ENCODE results near the gene RBM11.
A peak's percentile ranks its signal among the peaks of the same experiment; 100 is the strongest.
"Not testable (repeated sequence)": the region's sequence is repeated elsewhere in the genome, so short reads cannot be mapped to it uniquely, and the experiment has no call there.

RBM11 gene, protein sequence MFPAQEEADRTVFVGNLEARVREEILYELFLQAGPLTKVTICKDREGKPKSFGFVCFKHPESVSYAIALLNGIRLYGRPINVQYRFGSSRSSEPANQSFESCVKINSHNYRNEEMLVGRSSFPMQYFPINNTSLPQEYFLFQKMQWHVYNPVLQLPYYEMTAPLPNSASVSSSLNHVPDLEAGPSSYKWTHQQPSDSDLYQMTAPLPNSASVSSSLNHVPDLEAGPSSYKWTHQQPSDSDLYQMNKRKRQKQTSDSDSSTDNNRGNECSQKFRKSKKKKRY

DNA sequence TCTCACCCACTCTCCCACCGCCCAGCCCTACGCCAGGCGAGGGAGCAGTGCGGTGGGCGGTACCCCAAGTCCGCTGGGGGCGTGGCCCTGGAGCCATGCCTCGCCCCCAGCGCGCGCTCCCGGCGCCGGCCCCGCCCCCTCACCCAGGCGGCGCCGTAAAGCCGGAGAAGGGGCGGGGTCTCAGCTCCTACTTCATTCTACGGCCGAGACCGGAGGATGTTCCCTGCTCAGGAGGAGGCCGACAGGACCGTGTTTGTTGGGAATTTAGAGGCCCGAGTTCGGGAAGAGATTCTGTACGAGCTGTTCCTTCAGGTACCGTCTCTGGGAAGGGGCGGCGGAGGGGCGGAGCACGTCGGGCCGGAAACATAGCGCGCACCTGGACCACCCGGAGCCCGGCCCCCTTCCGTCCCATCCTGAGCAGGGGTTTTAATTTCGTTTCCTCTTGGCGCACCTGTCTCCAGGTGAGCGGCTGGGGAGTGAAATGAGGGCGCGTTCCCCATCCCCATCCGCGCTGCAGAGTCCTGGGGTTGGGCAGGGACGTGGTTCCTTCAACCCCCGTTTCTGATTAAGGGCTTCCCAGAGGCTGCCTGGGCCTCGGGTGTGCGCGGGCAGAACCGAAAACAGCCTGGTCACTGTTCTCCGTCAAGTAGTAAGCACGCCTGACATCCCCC is at the start of gene RBM11:
Gene RBM11 (plus strand): TSS at position 187 of the 671 bp plus-strand sequence. CDS start 30 bp downstream, at position 217.
- peak; percentile 48 to 63 for DNase-seq (ENCODE audit: low read depth in 2 of 2)

DNA sequence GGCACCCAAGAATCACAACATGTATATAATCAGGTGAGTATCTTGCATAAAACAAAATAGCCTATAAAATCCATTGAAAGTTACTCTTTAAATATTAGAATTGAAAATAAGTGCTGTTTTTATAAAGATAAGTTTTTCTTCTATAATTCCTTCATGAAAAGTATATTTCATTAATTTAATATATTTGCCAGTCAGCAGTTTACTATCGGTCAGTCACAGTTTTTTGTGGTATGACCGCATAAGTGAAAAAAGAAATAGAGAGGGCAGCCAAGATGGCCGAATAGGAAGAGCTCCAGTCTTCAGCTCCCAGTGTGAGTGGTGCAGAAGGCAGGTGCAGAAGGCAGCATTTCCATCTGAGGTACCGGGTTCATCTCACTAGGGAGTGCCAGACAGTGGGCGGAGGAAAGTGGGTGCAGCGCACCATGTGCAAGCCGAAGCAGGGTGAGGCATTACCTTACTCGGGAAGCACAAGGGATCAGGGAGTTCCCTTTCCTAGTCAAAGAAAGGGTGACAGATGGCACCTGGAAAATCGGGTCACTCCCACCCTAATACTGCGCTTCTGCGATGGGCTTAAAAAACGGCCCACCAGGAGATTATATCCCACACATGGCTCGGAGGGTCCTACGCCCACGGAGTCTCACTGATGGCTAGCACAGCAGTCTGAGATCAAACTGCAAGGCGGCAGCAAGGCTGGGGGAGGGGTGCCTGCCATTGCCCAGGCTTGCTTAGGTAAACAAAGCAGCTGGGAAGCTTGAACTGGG is 49.3 kb upstream of the RBM11 start:
- DNase-seq (ENCODE audit: low read depth in 2 of 2), result not testable (repeated sequence)

DNA sequence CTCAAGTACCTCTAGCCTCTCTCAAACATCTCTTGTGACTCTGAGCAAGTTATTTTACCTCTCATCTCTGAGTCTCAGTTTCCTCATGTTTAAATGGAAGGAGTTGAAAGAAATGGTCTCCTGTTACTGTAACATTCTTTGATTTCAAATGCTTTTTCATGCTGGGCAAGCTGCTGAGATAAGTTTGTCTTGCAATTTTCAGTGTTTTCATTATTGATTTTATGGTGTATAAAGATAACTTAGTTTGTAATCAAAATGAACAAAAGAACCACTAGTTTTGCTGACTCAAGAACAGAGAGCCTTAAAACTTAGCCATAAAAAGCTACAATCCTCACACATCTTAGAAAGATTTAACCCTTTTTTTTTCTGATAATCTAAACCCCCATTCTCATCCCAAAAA is 9.7 kb upstream of the RBM11 start:
- no peak for DNase-seq (ENCODE audit: low read depth in 2 of 2)

DNA sequence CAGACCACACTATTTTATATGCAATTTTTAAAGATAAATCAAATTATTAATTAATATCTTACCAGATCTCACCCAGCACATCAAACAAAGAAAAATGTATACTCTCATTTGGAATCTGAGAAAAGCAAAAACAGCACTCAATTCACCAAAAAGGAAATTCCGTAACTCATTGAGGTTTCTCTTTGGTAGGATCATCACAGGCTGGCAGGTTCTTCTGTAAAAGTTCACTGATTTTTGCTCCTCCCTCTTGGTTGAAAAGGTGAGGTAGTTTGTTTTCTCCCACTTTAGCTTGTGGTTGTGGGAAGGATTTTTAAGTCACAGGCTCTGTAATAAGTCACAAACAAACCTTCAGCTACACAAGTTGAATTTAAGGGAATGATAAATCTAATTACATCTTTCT is 5.2 kb upstream of the RBM11 start, which contains the start of gene LIPI:
Gene LIPI (minus strand): TSS at position 218 of the 400 bp plus-strand sequence. CDS start 110 bp downstream, at position 108.
- no peak for DNase-seq (ENCODE audit: low read depth in 2 of 2)

DNA sequence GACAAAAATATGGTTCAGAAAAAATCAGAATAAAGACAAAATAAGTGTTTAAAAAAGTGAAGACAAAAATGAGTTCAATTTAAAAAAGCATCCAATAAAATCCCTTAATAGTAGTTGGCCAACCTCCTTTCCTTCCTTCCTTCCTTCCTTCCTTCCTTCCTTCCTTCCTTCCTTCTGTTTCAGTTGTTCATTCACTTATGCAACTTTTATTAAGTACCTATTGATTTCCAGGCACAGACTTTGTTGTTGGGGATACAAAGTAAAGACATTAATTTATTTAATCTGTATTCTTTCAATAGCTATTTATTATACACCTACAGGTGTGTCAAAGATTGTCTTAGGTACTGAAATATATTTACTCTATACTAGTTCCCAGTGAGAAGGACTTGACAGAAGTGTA is 2.8 kb upstream of the RBM11 start:
- DNase-seq (ENCODE audit: low read depth in 2 of 2), result no peak

DNA sequence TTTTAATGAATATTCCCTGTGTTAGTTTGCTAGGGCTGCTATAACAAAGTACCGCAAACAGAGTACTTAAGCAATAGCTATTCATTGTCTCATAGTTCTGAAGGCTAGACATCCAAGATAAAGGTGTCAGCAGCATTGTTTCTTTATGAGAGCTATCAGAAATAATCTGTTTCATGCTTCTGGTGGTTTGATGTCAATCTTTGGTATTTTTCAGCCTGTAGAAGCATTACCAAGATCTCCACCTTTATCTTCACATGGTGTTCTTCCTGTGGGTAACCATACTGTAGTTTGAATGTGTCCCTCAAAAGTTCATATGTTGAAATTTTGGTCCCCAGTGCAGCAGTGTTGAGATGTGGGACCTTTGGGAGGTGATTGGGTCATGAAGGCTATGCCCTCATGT is 7.4 kb downstream of the RBM11 start:
- no peak for DNase-seq (ENCODE audit: low read depth in 2 of 2)

DNA sequence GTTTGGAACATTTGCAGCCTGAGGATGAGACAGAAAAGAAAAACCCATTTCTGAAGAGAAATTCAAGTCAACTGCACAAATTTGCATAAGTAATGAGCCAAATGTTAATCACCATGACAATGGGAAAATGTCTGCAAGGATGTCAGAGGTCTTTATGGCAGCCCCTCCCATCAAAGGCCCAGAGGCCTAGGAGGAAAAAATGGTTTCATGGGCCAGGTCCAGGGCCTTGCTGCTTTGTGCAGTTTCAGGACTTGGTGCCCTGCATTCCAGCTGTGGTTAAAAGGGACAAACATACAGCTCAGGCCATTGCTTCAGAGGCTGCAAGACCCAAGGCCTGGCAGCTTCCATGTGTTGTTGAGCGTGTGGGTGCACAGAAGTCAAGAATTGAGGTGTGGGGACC is 13.4 kb downstream of the RBM11 start:
- DNase-seq (ENCODE audit: low read depth in 2 of 2), result no peak

DNA sequence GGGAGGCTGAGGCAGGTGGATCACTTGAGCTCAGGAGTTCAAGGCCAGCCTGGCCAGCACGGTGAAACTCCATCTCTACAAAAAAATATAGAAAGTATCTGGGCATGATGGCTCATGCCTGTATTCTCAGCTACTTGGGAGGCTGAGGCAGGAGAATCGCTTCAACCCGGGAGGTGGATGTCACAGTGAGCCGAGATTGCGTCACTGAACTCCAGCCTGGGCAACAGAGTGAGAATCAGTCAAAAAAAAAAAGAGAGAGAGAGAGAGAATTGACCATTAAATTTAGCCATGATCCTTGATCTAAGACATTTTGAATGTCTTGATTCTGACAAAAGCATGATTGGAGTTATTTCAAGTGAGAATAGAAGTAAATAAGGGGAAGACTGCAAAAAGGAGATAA is 19.1 kb downstream of the RBM11 start:
- DNase-seq (ENCODE audit: low read depth in 2 of 2), result no peak

DNA sequence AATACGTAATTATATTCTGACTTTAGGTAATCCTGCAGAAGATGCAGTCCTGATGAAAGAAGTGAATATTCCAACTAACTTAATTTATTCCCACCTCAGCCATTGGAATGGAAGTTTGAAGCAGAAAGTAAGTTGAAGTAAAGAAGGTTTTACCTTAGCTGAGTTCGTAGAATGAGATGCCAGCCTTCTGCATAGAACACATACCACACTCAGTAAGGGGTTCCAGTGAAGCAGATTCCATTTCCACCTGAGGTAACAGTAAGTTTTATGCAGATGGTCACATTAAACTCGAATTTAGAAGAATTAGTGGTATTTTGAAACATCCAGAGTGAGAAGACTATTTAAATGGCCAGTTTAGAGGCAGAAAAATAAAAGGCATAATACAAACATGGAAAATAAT is 20.2 kb downstream of the RBM11 start:
- no peak for DNase-seq (ENCODE audit: low read depth in 2 of 2)

DNA sequence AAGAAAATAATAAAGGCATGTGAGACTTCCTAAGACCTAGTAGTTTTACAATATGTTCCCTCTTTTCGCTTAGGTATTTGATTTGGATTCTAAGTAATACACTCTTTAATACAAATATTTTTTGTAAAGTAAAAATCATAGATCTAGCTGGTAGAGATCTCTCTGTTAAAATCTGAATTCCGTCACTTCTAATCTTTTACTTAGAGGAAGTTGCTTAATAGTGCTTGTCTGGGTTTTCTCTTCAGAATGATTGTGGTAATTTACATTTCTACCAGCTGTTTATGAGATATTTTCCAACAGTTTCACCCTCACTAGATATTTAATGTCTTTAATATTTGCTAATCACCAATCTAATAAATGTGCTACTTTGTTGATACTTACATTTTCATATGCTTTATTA is 23.3 kb downstream of the RBM11 start:
- no peak for DNase-seq (ENCODE audit: low read depth in 2 of 2)

DNA sequence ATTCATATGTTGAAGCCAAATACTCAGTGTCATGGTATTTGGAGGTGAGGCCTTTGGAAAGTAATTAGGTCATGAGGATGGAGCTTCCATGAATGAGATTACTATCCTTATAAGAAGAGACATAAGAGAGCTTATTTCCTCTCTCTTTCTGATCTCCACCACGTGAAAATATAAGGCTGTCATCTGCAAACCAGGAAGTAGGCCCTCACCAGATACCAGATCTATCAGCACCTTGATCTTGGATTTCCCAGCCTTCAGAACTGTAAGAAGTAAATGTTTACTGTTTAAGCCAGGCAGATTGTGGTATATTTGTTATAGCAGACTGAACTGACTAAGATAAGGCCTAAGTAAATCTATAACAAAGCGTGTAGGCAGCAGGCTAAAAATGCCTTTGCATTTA is 25.3 kb downstream of the RBM11 start:
- no peak for DNase-seq (ENCODE audit: low read depth in 2 of 2)

DNA sequence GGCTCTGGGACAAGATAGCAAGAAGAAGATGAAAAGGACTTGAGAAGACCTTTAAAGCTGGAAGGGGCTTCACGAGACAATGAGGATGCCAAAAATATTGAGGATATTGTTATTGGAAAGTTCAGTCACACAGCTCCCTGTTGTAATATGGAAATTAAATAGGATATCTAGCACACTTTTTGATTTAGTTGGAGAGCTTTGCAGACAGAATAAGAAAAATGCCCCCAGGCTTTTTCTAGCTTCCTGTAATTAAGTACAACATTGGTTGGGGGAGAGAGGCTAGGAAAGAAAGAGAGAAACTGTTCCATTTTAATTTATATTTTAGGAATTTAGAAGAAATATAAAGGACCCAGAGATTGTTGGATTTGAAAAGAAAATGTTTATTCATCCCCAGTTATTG is 27.5 kb downstream of the RBM11 start:
- DNase-seq (ENCODE audit: low read depth in 2 of 2), result no peak

DNA sequence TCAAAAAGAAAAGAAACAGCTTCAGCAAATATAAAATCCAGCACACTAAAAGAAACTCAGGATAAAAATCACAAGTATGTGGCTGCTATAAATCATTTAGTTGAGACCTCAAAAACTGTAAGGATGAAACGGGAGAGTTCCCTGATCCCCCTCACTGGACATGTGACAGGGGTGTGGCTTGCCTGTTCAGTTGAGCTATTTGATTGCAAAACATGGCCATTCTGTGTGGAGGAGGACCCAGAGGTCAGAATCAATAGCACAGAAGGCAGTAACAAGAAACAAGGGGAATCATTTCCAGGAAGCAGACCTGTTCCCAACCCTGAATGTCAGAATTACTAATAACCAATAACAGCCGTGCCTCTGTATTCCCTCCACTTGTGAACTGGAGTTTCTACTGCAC is 27.9 kb downstream of the RBM11 start:
- DNase-seq (ENCODE audit: low read depth in 2 of 2), result no peak

DNA sequence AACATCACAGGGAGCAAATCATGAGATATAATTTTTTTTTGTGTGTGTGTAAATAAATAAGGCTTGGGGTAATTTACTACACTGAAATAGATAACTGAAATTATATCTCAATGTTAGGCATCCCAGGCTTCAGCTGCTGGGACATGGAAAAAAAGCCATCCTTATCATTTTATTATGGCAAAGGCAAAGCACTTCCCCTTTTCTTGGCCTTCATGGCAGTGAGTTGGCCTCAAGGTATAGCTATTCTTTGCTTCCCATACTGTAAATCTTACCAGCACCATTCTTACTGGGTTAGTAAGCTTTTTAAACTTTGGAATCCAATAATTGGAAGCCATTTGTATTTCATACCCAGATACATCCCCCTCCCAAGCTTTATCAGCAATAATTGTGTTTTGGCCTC is 29.0 kb downstream of the RBM11 start:
- no peak for DNase-seq (ENCODE audit: low read depth in 2 of 2)

DNA sequence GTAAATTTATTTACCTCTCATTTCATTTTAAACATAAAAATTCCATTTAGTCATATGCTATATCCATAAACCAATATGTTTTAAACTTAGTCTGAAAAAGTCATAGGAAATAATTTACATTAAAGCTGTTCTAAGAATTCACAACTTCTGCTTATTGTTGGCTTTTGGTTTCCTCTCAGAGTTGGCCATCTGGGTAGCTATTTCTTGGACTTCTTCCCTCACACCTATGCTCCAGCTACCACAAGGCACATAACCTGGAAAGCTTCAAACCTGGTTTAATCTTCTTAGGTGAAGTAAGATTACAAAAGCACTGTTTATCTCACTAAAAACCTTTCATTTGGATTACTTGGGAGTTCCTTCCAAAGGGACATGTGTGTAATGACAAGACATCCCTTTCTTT is 29.8 kb downstream of the RBM11 start:
- DNase-seq (ENCODE audit: low read depth in 2 of 2), result no peak

DNA sequence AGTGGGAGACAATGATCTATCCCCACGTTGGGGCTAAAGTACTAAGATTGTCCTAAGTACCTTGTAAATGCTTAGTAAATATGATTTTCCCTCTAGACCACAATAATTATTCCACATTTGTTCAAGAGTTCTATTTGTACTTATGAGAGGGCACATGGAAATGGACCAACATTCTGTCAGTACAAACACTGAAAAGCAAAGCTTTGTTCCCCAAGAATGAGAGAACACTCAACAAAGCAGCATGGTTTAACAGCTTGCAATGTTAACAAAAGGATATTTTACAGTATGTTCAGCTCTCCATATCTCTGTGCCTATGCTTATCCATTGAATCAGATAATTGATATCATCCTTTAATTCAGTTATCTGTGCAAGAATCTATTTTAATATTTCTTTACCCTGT is 35.4 kb downstream of the RBM11 start:
- DNase-seq (ENCODE audit: low read depth in 2 of 2), result no peak

DNA sequence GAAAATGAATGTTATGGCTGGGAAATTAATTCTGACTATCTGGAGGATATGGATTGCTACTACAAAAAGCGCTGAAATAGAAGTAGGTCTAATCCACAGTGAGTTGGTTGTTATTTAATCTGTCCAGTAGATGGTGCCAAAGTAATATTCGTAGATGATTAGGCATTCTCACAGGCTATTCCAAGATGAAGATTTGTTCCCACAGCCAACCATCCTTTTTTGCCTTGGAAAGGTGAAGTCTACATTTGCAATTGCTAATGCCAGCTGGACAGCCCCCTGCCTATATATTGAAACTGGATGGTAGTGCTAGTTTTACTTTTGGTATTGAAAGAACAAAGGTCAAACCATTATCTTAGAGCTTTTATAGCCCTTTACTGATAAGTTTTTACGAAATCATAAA is 43.8 kb downstream of the RBM11 start:
- no peak for DNase-seq (ENCODE audit: low read depth in 2 of 2)

DNA sequence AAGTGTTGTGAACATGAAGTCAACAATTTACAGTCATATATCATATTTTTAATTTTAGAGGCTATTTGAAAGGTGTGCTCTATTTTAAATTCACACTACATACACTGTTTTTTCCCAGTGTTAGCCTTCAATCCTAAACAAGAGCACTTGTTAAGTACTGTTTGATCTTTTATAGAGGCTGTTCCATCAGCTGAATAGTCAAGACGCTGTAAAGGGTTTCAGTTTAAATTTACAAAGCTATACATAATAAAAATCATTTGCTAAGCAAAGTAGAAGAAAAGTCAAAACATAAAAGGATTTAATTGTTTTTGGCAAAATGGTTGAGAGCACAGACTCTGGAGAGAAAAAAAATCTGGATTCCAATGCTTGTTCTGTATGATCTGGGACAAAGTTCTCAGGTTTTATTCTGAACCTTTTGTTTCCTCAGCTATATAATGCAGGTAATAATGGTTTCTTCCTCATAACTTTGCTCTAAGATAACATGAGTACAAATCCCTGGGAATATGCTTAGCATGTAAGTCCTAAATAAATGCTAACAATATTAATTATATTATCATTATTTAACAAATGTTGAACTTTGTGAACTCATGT is 44.3 kb downstream of the RBM11 start:
- no peak for DNase-seq (ENCODE audit: low read depth in 2 of 2)

DNA sequence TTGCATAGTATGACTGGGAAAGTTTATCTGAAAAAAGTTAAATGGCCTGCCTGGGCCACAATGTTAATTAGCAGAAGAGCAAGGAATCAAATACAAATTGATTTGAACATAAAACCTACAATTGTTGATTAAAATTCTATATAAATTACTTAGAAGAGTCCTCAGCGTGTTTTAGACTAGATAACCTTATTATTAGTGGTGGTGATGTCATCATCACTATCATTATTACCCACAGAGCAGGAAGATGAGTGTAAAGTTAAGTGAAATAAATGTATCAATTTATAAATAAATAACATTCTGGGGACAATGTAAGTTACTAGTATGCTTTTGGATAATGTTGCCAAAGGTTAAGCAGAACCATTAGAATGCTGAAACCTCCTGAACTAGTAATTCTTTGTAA is 46.1 kb downstream of the RBM11 start:
- DNase-seq (ENCODE audit: low read depth in 2 of 2), result no peak

DNA sequence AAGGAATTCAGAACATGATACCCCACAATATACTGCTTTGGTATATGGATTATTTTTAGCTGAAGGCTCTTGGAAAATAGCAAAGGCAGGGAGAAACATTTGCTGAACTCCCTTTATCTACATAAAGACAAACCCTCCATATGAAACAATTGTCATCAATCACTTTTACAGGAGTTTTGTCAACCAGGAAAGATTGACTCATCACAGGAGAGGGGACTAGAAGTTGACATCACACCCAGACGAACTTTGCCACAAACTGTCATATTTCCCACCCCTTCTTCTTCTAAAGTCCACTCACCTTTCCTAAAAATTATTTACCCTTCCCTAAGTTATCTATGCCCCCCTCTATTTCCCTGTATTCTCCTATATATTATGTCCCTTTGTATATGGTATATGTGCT is 47.9 kb downstream of the RBM11 start:
- DNase-seq (ENCODE audit: low read depth in 2 of 2), result no peak

DNA sequence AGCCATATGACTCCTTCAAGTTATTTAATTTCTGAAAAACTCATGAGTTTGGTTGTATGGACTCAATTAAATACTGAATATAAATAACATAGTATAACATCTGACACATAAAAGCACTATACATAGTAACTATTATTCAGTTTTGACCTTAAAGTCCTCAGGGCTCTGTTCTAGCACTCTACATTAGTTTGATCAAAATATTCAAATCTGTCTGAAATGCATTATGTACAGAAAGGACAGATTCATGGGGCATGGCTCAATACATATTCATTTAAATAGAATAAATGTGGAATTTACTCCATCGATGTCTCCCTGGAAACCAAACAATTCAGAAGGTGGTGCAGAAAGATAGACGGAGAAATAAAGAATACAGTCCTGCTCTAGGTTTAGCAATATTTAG is 49.1 kb downstream of the RBM11 start:
- no peak for DNase-seq (ENCODE audit: low read depth in 2 of 2)

DNA sequence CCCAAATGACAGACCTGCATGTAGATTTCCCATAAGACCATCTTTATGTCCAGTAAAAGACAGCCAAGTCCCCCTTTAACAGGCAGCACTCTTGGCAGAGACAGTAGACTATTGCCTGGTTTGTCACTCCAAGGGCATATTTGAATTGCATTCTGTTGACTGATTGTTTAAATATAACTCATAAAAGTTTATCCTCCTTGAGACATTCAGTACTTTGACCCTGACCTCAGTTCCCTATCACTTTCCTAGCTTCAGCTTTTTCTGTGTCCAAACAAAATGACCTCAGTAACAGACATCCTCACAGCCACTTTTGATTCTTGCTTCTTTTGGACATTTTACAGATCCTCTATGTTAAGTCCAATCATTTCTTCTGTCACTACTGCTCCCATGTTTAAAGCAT is 51.1 kb downstream of the RBM11 start:
- DNase-seq (ENCODE audit: low read depth in 2 of 2), result no peak

DNA sequence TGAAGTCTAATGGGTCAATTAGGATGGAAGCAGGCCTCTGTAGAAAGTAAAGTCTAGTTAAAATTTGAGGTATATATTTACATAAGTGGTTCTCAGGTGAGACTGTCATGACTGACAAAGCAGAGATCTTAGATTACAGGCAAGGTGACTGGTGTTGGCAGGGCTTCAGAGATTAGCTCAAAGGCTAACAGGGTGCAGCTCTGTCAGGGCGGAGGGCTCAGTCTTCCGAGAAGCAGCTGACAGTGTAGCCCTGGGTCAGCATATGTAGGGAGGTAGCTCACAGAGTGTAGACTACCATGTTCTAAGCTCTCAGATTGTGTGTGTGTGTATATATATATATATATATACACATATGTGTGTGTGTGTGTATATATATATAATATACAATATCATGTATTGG is 54.7 kb downstream of the RBM11 start:
- no peak for DNase-seq (ENCODE audit: low read depth in 2 of 2)

All from stimulated activated CD8-positive, alpha-beta memory T cell treated with anti-CD3 and anti-CD28 coated beads, Interleukin-2, amount 100 ng/mL, for 1 hour (primary cell).